ENCODE results near the gene AP2S1. TPM values are rescaled to one million over a fixed set of nuclear protein-coding genes. Genes with fewer than 3 reads are reported as not detected.

AP2S1 gene
- polyA plus RNA-seq, 1 donor from 2014 or later: 167 TPM

- Histone ChIP-seq H4K20me1 (ENCODE audit: insufficient read depth) (no peaks in the 10 kb centered on the region), H3K27ac (ENCODE audit: low read length) (no peak overlapping the region), H3K27me3 (ENCODE audit: insufficient read depth, low read depth, low read length) (no peaks in the 10 kb centered on the region), H2AFZ (ENCODE audit: low read depth, low read length) (no peak overlapping the region), H3K4me3 (ENCODE audit: low read length) (no peak overlapping the region), H3F3A (ENCODE audit: insufficient read depth, low read length, poor library complexity, severe bottlenecking) (no peaks in the 10 kb centered on the region), H3K36me3 (ENCODE audit: insufficient read depth, low read length) (no peaks in the 10 kb centered on the region), H3K79me2 (replicated peaks; ENCODE audit: insufficient read depth, low read length) (no peaks in the 10 kb centered on the region), H3K4me2 (ENCODE audit: low read length) (no peak overlapping the region), H3K9ac (ENCODE audit: low read length) (no peak overlapping the region), H3K9me2 (ENCODE audit: insufficient read depth, low read length) (no peaks in the 10 kb centered on the region), H3K9me3 (ENCODE audit: low read length) (no peaks in the 10 kb centered on the region)
- TF ChIP-seq, protein P1, sequence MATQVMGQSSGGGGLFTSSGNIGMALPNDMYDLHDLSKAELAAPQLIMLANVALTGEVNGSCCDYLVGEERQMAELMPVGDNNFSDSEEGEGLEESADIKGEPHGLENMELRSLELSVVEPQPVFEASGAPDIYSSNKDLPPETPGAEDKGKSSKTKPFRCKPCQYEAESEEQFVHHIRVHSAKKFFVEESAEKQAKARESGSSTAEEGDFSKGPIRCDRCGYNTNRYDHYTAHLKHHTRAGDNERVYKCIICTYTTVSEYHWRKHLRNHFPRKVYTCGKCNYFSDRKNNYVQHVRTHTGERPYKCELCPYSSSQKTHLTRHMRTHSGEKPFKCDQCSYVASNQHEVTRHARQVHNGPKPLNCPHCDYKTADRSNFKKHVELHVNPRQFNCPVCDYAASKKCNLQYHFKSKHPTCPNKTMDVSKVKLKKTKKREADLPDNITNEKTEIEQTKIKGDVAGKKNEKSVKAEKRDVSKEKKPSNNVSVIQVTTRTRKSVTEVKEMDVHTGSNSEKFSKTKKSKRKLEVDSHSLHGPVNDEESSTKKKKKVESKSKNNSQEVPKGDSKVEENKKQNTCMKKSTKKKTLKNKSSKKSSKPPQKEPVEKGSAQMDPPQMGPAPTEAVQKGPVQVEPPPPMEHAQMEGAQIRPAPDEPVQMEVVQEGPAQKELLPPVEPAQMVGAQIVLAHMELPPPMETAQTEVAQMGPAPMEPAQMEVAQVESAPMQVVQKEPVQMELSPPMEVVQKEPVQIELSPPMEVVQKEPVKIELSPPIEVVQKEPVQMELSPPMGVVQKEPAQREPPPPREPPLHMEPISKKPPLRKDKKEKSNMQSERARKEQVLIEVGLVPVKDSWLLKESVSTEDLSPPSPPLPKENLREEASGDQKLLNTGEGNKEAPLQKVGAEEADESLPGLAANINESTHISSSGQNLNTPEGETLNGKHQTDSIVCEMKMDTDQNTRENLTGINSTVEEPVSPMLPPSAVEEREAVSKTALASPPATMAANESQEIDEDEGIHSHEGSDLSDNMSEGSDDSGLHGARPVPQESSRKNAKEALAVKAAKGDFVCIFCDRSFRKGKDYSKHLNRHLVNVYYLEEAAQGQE (IDR thresholded peaks at IDR 0.05; ENCODE audit: borderline replicate concordance): no peak
- no peak for TF ChIP-seq RAD21 (conservative IDR thresholded peaks at IDR 0.05)
- TF ChIP-seq EZH2 (IDR thresholded peaks at IDR 0.05; ENCODE audit: borderline replicate concordance, insufficient read depth, low read length, poor library complexity, severe bottlenecking): no peak
- no peak for TF ChIP-seq EP300 (conservative IDR thresholded peaks at IDR 0.05; ENCODE audit: poor library complexity, severe bottlenecking)
- TF ChIP-seq POLR2AphosphoS5 (IDR thresholded peaks at IDR 0.05): no peak
- no peak for TF ChIP-seq MXI1 (conservative IDR thresholded peaks at IDR 0.05; ENCODE audit: poor library complexity, severe bottlenecking)
- TF ChIP-seq SMC3 (conservative IDR thresholded peaks at IDR 0.05; ENCODE audit: poor library complexity): no peak
- TF ChIP-seq, protein P2, sequence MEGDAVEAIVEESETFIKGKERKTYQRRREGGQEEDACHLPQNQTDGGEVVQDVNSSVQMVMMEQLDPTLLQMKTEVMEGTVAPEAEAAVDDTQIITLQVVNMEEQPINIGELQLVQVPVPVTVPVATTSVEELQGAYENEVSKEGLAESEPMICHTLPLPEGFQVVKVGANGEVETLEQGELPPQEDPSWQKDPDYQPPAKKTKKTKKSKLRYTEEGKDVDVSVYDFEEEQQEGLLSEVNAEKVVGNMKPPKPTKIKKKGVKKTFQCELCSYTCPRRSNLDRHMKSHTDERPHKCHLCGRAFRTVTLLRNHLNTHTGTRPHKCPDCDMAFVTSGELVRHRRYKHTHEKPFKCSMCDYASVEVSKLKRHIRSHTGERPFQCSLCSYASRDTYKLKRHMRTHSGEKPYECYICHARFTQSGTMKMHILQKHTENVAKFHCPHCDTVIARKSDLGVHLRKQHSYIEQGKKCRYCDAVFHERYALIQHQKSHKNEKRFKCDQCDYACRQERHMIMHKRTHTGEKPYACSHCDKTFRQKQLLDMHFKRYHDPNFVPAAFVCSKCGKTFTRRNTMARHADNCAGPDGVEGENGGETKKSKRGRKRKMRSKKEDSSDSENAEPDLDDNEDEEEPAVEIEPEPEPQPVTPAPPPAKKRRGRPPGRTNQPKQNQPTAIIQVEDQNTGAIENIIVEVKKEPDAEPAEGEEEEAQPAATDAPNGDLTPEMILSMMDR (IDR thresholded peaks at IDR 0.05; ENCODE audit: poor library complexity, severe bottlenecking): no peak
- no peak for TF ChIP-seq TAF1 (IDR thresholded peaks at IDR 0.05; ENCODE audit: low read depth)
Observed at GRCh38 chr19:46834984-46835383, 15.7 kb downstream of the AP2S1 start.

DNA sequence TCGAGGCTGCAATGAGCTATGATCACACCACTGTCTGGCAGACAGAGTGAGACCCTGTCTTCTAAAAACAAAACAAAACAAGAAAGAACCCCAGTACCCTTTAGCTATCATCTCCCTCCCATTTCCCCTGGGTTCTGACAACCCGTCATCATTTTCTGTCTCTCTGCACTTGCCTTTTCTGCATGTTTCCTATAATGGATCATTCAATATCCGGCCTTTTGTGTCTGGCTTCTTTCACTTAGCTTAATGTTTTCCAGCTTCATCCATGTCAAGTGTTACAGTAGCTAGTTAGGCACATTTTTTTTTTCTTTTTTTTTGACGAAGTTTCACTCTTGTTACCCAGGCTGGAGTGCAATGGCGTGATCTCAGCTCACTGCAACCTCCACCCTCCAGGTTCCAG is 16.5 kb downstream of the AP2S1 start:
- H3K4me2 ChIP-seq (ENCODE audit: low read length): no peak overlapping the region
- no peaks in the 10 kb centered on the region for H3K79me2 ChIP-seq (replicated peaks; ENCODE audit: insufficient read depth, low read length)
- H3K9me2 ChIP-seq (ENCODE audit: insufficient read depth, low read length): no peaks in the 10 kb centered on the region
- H3K27me3 ChIP-seq (ENCODE audit: insufficient read depth, low read depth, low read length): no peaks in the 10 kb centered on the region
- H3F3A ChIP-seq (ENCODE audit: insufficient read depth, low read length, poor library complexity, severe bottlenecking): no peaks in the 10 kb centered on the region
- TF ChIP-seq POLR2AphosphoS5 (IDR thresholded peaks at IDR 0.05) (no peak), SMC3 (conservative IDR thresholded peaks at IDR 0.05; ENCODE audit: poor library complexity) (no peak), EZH2 (IDR thresholded peaks at IDR 0.05; ENCODE audit: borderline replicate concordance, insufficient read depth, low read length, poor library complexity, severe bottlenecking) (no peak), MXI1 (conservative IDR thresholded peaks at IDR 0.05; ENCODE audit: poor library complexity, severe bottlenecking) (no peak), TAF1 (IDR thresholded peaks at IDR 0.05; ENCODE audit: low read depth) (no peak), RAD21 (conservative IDR thresholded peaks at IDR 0.05) (no peak), EP300 (conservative IDR thresholded peaks at IDR 0.05; ENCODE audit: poor library complexity, severe bottlenecking) (no peak)
- TF ChIP-seq, protein P2 (IDR thresholded peaks at IDR 0.05; ENCODE audit: poor library complexity, severe bottlenecking): no peak
- TF ChIP-seq, protein P1 (IDR thresholded peaks at IDR 0.05; ENCODE audit: borderline replicate concordance): no peak
- no peak overlapping the region for H2AFZ ChIP-seq (ENCODE audit: low read depth, low read length)
- no peak overlapping the region for H3K9ac ChIP-seq (ENCODE audit: low read length)
- H3K36me3 ChIP-seq (ENCODE audit: insufficient read depth, low read length): no peaks in the 10 kb centered on the region
- H3K9me3 ChIP-seq (ENCODE audit: low read length): no peaks in the 10 kb centered on the region
- H4K20me1 ChIP-seq (ENCODE audit: insufficient read depth): no peaks in the 10 kb centered on the region
- no peak overlapping the region for H3K27ac ChIP-seq (ENCODE audit: low read length)
- H3K4me3 ChIP-seq (ENCODE audit: low read length): no peak overlapping the region
